GM23338 (cell line): ENCODE results near the gene ALDH8A1.

Experiments
- CREB1 ChIP-seq: fragments of 250-450 bp; sonication (Bioruptor Pico); IDR thresholded peaks from 2 replicates; pipeline ENCODE4 v1.5.0; 2020; ENCODE audit warnings: low read depth, mild to moderate bottlenecking, moderate library complexity
- CTCF ChIP-seq, 2 experiments: fragments of 200-600 bp in 1 of 2; sonication (generic) in 1 of 2; conservative IDR thresholded peaks; 2 replicates each; pipeline versions ENCODE4 v1.5.1 to v1.6.1; 2016 to 2017; ENCODE audit warnings: antibody characterized with exemption in 2 of 2, low read depth in 2 of 2, mild to moderate bottlenecking in 2 of 2, moderate library complexity in 1 of 2
- REST ChIP-seq: IDR thresholded peaks from one replicate; pipeline ENCODE4 v1.6.1; 2018; ENCODE audit warnings: antibody characterized with exemption; ENCODE audit not compliant: unreplicated experiment

GRCh38 chr6:134883314-134883713 lies 66.6 kb downstream of the ALDH8A1 start:
- TF ChIP-seq CTCF (conservative IDR thresholded peaks at IDR 0.05; ENCODE audit: low read depth in 2 of 2) (no peak), REST (no peak), CREB1 (no peak)
